ENCODE results near the gene C11orf65.

DNA sequence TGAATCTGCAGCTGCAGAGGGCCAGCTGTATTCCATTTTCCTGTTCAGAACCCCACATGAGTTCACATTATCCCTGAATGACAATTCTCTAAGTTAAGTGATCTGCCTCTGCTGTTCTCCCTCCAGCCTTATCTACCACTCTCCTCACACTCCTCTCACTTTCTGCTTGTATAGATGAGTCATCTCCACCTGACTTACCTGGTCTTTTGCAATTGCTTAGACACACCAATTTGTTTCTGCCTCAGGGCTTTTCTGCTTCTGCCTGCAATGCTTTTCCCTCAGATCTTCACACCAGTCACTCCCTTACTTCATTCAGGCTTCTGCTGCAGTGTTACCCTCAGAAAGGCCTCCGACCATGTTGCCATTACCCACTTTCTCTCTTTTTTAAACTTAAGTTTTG lies 126.4 kb downstream of the C11orf65 start:
- no peak for TF ChIP-seq EZH2 (IDR thresholded peaks at IDR 0.05; ENCODE audit: insufficient read depth, poor library complexity, severe bottlenecking)
- TF ChIP-seq EZH2phosphoT487 (IDR thresholded peaks at IDR 0.05; ENCODE audit: insufficient read depth, low read depth) = no peak

Measured in GM23248 (cell line).